GM12878 (cell line): ENCODE data around the gene EDNRA.

Experiments
- CHD1 ChIP-seq: IDR thresholded peaks from 2 replicates; pipeline ENCODE4 v1.6.1; 2012; ENCODE audit warnings: low read depth, low read length, improper control_type of control experiment
- CHD2 ChIP-seq: IDR thresholded peaks from 2 replicates; pipeline ENCODE4 v1.6.1; 2011; ENCODE audit warnings: low read depth, low read length, improper control_type of control experiment, borderline replicate concordance
- EGR1 ChIP-seq, 2 experiments: IDR thresholded peaks; 1 replicate in 1 of 2; 2 replicates in 1 of 2; pipeline ENCODE4 v1.6.1; 2011 to 2012; ENCODE audit warnings: low read depth in 2 of 2, low read length in 2 of 2, borderline replicate concordance in 1 of 2, mild to moderate bottlenecking in 1 of 2, moderate library complexity in 1 of 2
- EZH2 ChIP-seq: IDR thresholded peaks from 2 replicates; pipeline ENCODE4 v1.6.1; 2012; ENCODE audit warnings: low read depth, mild to moderate bottlenecking, control low read depth, inconsistent platforms, low read length, borderline replicate concordance; ENCODE audit not compliant: control insufficient read depth
- MXI1 ChIP-seq: fragments of 150-350 bp; IDR thresholded peaks from 2 replicates; pipeline ENCODE4 v1.6.1; 2011; ENCODE audit warnings: low read depth, mild to moderate bottlenecking, inconsistent platforms, low read length, improper control_type of control experiment
- NFYB ChIP-seq: IDR thresholded peaks from 2 replicates; pipeline ENCODE4 v1.6.1; 2011; ENCODE audit warnings: low read depth, mild to moderate bottlenecking, low read length, improper control_type of control experiment, moderate library complexity; ENCODE audit not compliant: insufficient read depth
- RCOR1 ChIP-seq: conservative IDR thresholded peaks from 2 replicates; pipeline ENCODE4 v1.6.1; 2012; ENCODE audit warnings: low read depth, low read length, improper control_type of control experiment
- SMC3 ChIP-seq: IDR thresholded peaks from 2 replicates; pipeline ENCODE4 v1.6.1; 2011; ENCODE audit warnings: low read length, improper control_type of control experiment, borderline replicate concordance
- SP1 ChIP-seq: IDR thresholded peaks from one replicate; pipeline ENCODE4 v1.6.1; 2011; ENCODE audit warnings: low read depth, low read length
- TF ChIP-seq, protein P1 (sequence below), 3 experiments: IDR thresholded peaks in 2 of 3; conservative IDR thresholded peaks in 1 of 3; 2 replicates each; pipeline ENCODE4 v1.5.1; 2011; ENCODE audit warnings: low read depth in 3 of 3, low read length in 3 of 3, mild to moderate bottlenecking in 3 of 3, control low read depth in 2 of 3, moderate library complexity in 2 of 3, inconsistent platforms in 1 of 3, mixed read lengths in 1 of 3; ENCODE audit not compliant: control insufficient read depth in 2 of 3, insufficient read depth in 1 of 3; ENCODE audit errors: extremely low read depth in 1 of 3
- TF ChIP-seq, protein P2 (sequence below): IDR thresholded peaks from 2 replicates; pipeline ENCODE4 v1.6.1; 2011; ENCODE audit warnings: mild to moderate bottlenecking, low read depth, low read length, moderate library complexity; ENCODE audit not compliant: insufficient replicate concordance
- TF ChIP-seq, protein P3 (sequence below): IDR thresholded peaks from 2 replicates; pipeline ENCODE4 v1.6.1; 2012; ENCODE audit warnings: low read depth, low read length, improper control_type of control experiment

DNA sequence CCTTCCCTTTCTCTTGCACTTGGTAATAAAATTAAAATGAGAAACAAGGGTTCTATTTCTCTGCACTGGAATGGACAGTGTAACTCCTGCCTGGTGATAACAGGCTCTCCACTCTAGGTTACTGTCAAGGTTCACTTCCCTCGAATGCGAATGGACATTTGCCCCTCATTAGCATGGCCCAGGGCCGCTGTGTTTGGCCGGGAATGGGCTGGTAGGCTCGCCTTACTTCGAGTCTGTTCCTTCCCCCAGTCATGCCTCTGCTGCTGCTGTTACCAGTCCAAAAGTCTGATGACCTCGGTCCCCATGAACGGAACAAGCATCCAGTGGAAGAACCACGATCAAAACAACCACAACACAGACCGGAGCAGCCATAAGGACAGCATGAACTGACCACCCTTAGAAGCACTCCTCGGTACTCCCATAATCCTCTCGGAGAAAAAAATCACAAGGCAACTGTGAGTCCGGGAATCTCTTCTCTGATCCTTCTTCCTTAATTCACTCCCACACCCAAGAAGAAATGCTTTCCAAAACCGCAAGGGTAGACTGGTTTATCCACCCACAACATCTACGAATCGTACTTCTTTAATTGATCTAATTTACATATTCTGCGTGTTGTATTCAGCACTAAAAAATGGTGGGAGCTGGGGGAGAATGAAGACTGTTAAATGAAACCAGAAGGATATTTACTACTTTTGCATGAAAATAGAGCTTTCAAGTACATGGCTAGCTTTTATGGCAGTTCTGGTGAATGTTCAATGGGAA, 61.5 kb downstream of the EDNRA start:
- TF ChIP-seq RCOR1: no peak
- no peak for TF ChIP-seq MXI1
- TF ChIP-seq, protein P1, sequence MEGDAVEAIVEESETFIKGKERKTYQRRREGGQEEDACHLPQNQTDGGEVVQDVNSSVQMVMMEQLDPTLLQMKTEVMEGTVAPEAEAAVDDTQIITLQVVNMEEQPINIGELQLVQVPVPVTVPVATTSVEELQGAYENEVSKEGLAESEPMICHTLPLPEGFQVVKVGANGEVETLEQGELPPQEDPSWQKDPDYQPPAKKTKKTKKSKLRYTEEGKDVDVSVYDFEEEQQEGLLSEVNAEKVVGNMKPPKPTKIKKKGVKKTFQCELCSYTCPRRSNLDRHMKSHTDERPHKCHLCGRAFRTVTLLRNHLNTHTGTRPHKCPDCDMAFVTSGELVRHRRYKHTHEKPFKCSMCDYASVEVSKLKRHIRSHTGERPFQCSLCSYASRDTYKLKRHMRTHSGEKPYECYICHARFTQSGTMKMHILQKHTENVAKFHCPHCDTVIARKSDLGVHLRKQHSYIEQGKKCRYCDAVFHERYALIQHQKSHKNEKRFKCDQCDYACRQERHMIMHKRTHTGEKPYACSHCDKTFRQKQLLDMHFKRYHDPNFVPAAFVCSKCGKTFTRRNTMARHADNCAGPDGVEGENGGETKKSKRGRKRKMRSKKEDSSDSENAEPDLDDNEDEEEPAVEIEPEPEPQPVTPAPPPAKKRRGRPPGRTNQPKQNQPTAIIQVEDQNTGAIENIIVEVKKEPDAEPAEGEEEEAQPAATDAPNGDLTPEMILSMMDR (IDR thresholded peaks at IDR 0.05 in 2 of 3, conservative IDR thresholded peaks at IDR 0.05 in 1 of 3; ENCODE audit: control insufficient read depth in 2 of 3, extremely low read depth in 1 of 3, insufficient read depth in 1 of 3, low read depth in 3 of 3, low read length in 3 of 3): no peak
- TF ChIP-seq EGR1 (IDR thresholded peaks at IDR 0.05; ENCODE audit: borderline replicate concordance in 1 of 2, low read depth in 2 of 2, low read length in 2 of 2): no peak
- no peak for TF ChIP-seq CHD1
- no peak for TF ChIP-seq CHD2
- TF ChIP-seq NFYB: no peak
- TF ChIP-seq, protein P2, sequence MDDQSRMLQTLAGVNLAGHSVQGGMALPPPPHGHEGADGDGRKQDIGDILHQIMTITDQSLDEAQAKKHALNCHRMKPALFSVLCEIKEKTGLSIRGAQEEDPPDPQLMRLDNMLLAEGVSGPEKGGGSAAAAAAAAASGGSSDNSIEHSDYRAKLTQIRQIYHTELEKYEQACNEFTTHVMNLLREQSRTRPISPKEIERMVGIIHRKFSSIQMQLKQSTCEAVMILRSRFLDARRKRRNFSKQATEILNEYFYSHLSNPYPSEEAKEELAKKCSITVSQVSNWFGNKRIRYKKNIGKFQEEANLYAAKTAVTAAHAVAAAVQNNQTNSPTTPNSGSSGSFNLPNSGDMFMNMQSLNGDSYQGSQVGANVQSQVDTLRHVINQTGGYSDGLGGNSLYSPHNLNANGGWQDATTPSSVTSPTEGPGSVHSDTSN: no peak
- no peak for TF ChIP-seq SP1
- no peak for TF ChIP-seq SMC3
- TF ChIP-seq EZH2: no peak
- TF ChIP-seq, protein P3, sequence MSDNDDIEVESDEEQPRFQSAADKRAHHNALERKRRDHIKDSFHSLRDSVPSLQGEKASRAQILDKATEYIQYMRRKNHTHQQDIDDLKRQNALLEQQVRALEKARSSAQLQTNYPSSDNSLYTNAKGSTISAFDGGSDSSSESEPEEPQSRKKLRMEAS: no peak
